ENCODE data around the gene AOC1. TPM values are rescaled to one million over a fixed set of nuclear protein-coding genes. Genes with fewer than 3 reads are reported as not detected.

AOC1 gene
- total RNA-seq, 1 experiment from 2014 or later: not detected

DNA sequence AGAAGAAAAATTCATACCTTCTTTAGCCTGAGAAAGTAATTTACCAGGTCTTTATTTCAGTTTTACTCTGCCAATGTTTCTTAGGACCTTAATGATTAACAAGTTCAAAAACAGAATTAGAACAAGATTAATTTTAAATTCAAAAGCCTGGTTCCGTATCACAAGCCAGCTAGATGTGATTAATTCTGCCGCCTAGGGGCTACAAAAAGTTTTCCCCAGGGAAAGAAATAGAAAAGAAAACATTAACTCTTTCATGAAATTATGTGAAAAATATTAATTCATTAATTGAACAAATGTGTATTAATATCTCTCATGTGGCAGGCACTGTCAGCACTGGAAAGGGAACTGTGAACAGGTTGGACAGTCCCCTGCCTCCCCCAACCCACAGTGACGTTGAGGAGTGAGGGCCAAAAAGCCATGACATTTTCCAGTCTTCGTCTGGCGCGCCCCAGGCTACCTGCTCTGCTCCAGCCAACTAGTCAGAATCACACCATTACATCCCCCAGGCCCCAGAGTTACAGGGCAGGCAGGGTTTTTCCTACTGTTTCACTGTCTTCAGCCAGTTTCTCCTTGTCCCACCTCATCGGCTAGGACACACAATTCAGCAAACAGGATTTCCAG lies 31.6 kb upstream of the AOC1 start:
- H3K4me3 ChIP-seq (ENCODE audit: low read depth, low read length, poor library complexity, severe bottlenecking): no peak overlapping the region
- H3K27me3 ChIP-seq (replicated peaks; ENCODE audit: insufficient read depth, low read depth, low read length, poor library complexity): no peaks in the 10 kb centered on the region
- H3K9me3 ChIP-seq (ENCODE audit: low read depth, low read length, poor library complexity, severe bottlenecking): peaks cover 8% of the 10 kb centered on the region
- no peak for DNase-seq (ENCODE audit: low spot score)
- no TSS peak for BruUV-seq (replicated peaks)
- H3K27ac ChIP-seq (ENCODE audit: low read depth, low read length, poor library complexity, severe bottlenecking): no peak overlapping the region
- CTCF ChIA-PET: no interaction called here
- H3K4me1 ChIP-seq (ENCODE audit: insufficient read depth, low read length, poor library complexity, severe bottlenecking): no peaks in the 10 kb centered on the region
- POLR2A ChIA-PET (ENCODE audit: low non-redundant PET): no interaction called here
- intact Hi-C loops (cut with micrococcal nuclease; ENCODE audit: unreplicated experiment): no loop called here
- H3K36me3 ChIP-seq (ENCODE audit: insufficient read depth, low read length, poor library complexity, severe bottlenecking): no peaks in the 10 kb centered on the region
- TF ChIP-seq, protein P1, sequence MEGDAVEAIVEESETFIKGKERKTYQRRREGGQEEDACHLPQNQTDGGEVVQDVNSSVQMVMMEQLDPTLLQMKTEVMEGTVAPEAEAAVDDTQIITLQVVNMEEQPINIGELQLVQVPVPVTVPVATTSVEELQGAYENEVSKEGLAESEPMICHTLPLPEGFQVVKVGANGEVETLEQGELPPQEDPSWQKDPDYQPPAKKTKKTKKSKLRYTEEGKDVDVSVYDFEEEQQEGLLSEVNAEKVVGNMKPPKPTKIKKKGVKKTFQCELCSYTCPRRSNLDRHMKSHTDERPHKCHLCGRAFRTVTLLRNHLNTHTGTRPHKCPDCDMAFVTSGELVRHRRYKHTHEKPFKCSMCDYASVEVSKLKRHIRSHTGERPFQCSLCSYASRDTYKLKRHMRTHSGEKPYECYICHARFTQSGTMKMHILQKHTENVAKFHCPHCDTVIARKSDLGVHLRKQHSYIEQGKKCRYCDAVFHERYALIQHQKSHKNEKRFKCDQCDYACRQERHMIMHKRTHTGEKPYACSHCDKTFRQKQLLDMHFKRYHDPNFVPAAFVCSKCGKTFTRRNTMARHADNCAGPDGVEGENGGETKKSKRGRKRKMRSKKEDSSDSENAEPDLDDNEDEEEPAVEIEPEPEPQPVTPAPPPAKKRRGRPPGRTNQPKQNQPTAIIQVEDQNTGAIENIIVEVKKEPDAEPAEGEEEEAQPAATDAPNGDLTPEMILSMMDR (conservative IDR thresholded peaks at IDR 0.05; ENCODE audit: low read depth, low read length): no peak
- TF ChIP-seq EZH2 (IDR thresholded peaks at IDR 0.05; ENCODE audit: borderline replicate concordance, low read depth, low read length, poor library complexity, severe bottlenecking): no peak

DNA sequence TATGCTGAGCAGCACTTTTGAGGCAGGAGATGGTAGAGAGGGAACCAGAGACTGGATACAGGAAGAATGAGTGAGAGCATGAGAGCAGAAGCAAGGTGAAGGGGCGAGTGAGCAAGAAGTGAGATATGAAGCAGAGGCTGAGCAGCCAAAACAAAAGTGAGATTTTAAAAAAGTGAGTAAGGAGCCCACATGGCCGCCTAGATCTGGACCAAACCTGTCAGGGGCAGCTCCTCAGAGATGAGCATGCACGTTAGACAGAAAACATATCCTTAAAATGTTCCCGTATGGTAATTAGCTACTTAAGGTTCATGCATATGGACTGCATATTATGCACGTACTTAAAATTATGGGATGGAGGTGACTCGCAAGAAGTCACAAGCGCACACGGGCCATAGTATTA lies 29.3 kb upstream of the AOC1 start:
- H3K36me3 ChIP-seq (ENCODE audit: insufficient read depth, low read length, poor library complexity, severe bottlenecking): no peaks in the 10 kb centered on the region
- no peak overlapping the region for H3K27ac ChIP-seq (ENCODE audit: low read depth, low read length, poor library complexity, severe bottlenecking)
- intact Hi-C loops (cut with micrococcal nuclease; ENCODE audit: unreplicated experiment): no loop called here
- H3K4me3 ChIP-seq (ENCODE audit: low read depth, low read length, poor library complexity, severe bottlenecking): no peak overlapping the region
- ChIA-PET CTCF (no interaction called here), POLR2A (ENCODE audit: low non-redundant PET) (no interaction called here)
- no TSS peak for BruUV-seq (replicated peaks)
- TF ChIP-seq, protein P1 (conservative IDR thresholded peaks at IDR 0.05; ENCODE audit: low read depth, low read length): no peak
- no peak for TF ChIP-seq EZH2 (IDR thresholded peaks at IDR 0.05; ENCODE audit: borderline replicate concordance, low read depth, low read length, poor library complexity, severe bottlenecking)
- no peaks in the 10 kb centered on the region for H3K9me3 ChIP-seq (ENCODE audit: low read depth, low read length, poor library complexity, severe bottlenecking)
- H3K27me3 ChIP-seq (replicated peaks; ENCODE audit: insufficient read depth, low read depth, low read length, poor library complexity): no peaks in the 10 kb centered on the region
- DNase-seq (ENCODE audit: low spot score): no peak
- H3K4me1 ChIP-seq (ENCODE audit: insufficient read depth, low read length, poor library complexity, severe bottlenecking): no peaks in the 10 kb centered on the region

DNA sequence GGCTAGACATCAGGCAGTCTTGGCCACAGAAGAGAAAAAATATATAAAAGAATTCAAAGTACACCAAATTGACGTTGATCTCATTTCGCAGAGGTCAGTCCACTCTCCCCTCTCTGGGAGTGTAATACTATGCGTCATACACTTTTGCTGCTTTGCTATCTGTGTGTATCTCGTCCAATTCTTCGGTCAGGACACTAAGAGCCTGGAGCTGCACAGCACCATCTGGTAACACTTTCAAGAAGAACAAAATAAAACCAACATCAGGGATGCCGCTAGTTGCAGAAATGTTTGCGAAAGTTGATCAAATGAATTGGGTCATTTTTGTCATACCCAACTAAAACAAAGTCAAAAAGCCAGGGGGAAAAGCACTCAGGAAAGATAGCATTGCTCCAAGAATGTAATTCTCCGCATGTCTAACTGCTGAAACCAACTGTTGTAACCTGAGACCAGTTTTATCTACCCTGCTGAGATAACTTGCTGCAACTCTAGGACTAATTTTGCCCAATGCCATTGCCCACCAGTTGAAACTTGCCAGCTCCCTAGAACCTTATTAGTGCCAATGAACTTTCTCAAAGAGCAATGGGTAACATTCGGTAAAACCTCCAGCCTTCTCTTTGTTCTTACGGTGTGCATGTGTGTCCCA lies 28.7 kb upstream of the AOC1 start:
- CTCF ChIA-PET: interaction anchor here (0.6 kb wide), 1 partner anchor 186 kb away, joined by 3 read pairs; no protein-coding TSS in a partner anchor
- Histone ChIP-seq H3K4me1 (ENCODE audit: insufficient read depth, low read length, poor library complexity, severe bottlenecking) (no peaks in the 10 kb centered on the region), H3K9me3 (ENCODE audit: low read depth, low read length, poor library complexity, severe bottlenecking) (no peaks in the 10 kb centered on the region), H3K27me3 (replicated peaks; ENCODE audit: insufficient read depth, low read depth, low read length, poor library complexity) (no peaks in the 10 kb centered on the region), H3K4me3 (ENCODE audit: low read depth, low read length, poor library complexity, severe bottlenecking) (no peak overlapping the region), H3K36me3 (ENCODE audit: insufficient read depth, low read length, poor library complexity, severe bottlenecking) (no peaks in the 10 kb centered on the region), H3K27ac (ENCODE audit: low read depth, low read length, poor library complexity, severe bottlenecking) (no peak overlapping the region)
- DNase-seq (ENCODE audit: low spot score): no peak
- no peak for TF ChIP-seq EZH2 (IDR thresholded peaks at IDR 0.05; ENCODE audit: borderline replicate concordance, low read depth, low read length, poor library complexity, severe bottlenecking)
- TF ChIP-seq, protein P1 (conservative IDR thresholded peaks at IDR 0.05; ENCODE audit: low read depth, low read length): no peak
- POLR2A ChIA-PET (ENCODE audit: low non-redundant PET): no interaction called here
- no TSS peak for BruUV-seq (replicated peaks)
- intact Hi-C loops (cut with micrococcal nuclease; ENCODE audit: unreplicated experiment): no loop called here

All from A673 (cell line).